ENCODE measurements around the gene ASPSCR1. TPM values are rescaled to one million over a fixed set of nuclear protein-coding genes. Genes with fewer than 3 reads are reported as not detected.

The ASPSCR1 gene
- total and polyA plus RNA-seq, 2 of the 8 experiments (the other 6 are each of a cell fraction or from before 2014, with no cell fraction given) = 33.3 to 43.7 TPM

DNA sequence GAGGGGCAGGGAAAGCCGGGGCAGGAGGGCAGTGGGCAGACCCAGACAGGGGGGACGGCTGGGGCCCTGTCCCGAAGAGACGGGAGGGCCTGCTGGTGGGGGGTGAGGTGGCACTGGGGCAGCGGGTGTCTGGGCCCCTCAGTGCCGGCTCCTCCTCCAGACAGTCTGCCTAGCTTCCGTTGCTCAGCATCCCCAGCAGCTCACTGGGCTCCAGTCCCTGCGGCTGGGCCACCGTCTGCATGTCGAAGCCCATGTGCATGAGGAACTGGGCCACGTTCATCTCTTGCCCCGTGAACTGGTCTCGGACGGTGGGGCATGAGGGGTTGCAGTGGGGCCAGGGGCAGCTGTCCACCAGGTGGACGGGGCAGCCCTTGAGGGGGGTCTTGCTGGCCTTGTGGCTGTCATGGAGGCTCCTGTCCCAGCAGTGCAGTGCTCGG is 24.6 kb upstream of the ASPSCR1 start:
- Histone ChIP-seq H4K20me1 (replicated peaks in 1 of 2; ENCODE audit: control insufficient read depth in 1 of 2, insufficient read depth in 2 of 2, low read length in 2 of 2) (no peaks in the 10 kb centered on the region), H2BK20ac (ENCODE audit: low read length) (no peak overlapping the region), H4K5ac (ENCODE audit: insufficient read length, low read depth, low read length) (no peak overlapping the region), H3K79me2 (ENCODE audit: control insufficient read depth in 1 of 2, insufficient read depth in 2 of 2, low read length in 2 of 2) (no peaks in the 10 kb centered on the region), H3K56ac (replicated peaks; ENCODE audit: insufficient read length, low read depth, low read length) (no peak overlapping the region), H3K14ac (ENCODE audit: insufficient read length) (no peak overlapping the region), H3K4ac (replicated peaks; ENCODE audit: insufficient read length, low read depth, low read length) (no peak overlapping the region), H3K18ac (ENCODE audit: extremely low read depth, low read length) (no peak overlapping the region), H2BK120ac (replicated peaks; ENCODE audit: low read depth, low read length) (no peak overlapping the region), H4K91ac (replicated peaks; ENCODE audit: insufficient read length, low read length) (no peak overlapping the region), H3K23ac (ENCODE audit: insufficient read length) (no peak overlapping the region), H2BK12ac (ENCODE audit: low read depth, low read length) (0 out of 2 replicates have a peak overlapping the region, but pooled peaks have one; percentile 17), H3K4me2 (ENCODE audit: insufficient read depth in 1 of 2, low read depth in 2 of 2, low read length in 2 of 2) (no peak overlapping the region), H4K8ac (ENCODE audit: extremely low read depth, insufficient read depth, low read length) (no peak overlapping the region; the same call in 1 of the 2 replicates), H2BK5ac (ENCODE audit: low read depth, low read length) (no peak overlapping the region), H3K4me3 (ENCODE audit: extremely low read depth in 1 of 4, insufficient read depth in 2 of 4, low read depth in 3 of 4, low read length in 4 of 4) (no peak overlapping the region), H3K36me3 (ENCODE audit: control insufficient read depth in 2 of 4, insufficient read depth in 4 of 4, low read length in 3 of 4) (no peaks in the 10 kb centered on the region), H3K9ac (replicated peaks in 1 of 4; ENCODE audit: extremely low read depth in 1 of 4, low read depth in 3 of 4, low read length in 3 of 4) (no peak overlapping the region), H2AFZ (ENCODE audit: low read length) (no peak overlapping the region), H3K9me3 (ENCODE audit: insufficient read depth in 2 of 2, low read depth in 1 of 2, low read length in 1 of 2) (no peaks in the 10 kb centered on the region), H3K27ac (ENCODE audit: low read depth, low read length) (no peak overlapping the region), H3K4me1 (replicated peaks in 1 of 4; ENCODE audit: control insufficient read depth in 3 of 4, insufficient read depth in 4 of 4, low read length in 3 of 4) (no peaks in the 10 kb centered on the region; a peak in 1 of 7 replicates), H2BK15ac (ENCODE audit: low read length) (no peak overlapping the region), H2AK5ac (ENCODE audit: low read depth, low read length) (no peak overlapping the region), H3K27me3 (replicated peaks in 1 of 4; ENCODE audit: control insufficient read depth in 3 of 4, extremely low read depth in 1 of 4, insufficient read depth in 3 of 4, low read length in 3 of 4) (peaks cover 2 to 24% (median 3%) of the 10 kb centered on the region in 4 experiments; a peak in 6 of 7 replicates), H3K79me1 (ENCODE audit: low read depth, low read length) (no peaks in the 10 kb centered on the region), H3K23me2 (ENCODE audit: low read depth, low read length) (no peaks in the 10 kb centered on the region)
- FAIRE-seq (no peak), DNase-seq (ENCODE audit: low read depth in 1 of 2, low spot score in 2 of 2) (no peak)
- CTCF ChIA-PET (ENCODE audit: partially characterized antibody) = interaction anchor here (0.7 to 2.0 kb wide), 3 partner anchors 25 to 217 kb away, joined by 3 to 8 read pairs (median 4); no protein-coding TSS in a partner anchor
- WGBS, 2 experiments (ENCODE audit: extremely low coverage in 1 of 2, insufficient coverage in 1 of 2, insufficient read length in 1 of 2, insufficient replicate concordance in 2 of 2, low coverage in 1 of 2, low lambda C conversion rate in 2 of 2, missing lambda C conversion rate in 1 of 2) = 86% methylated on average over 13 of the region's 16 CpGs; no CpG with 5 or more reads in 1 of the 2 experiments
- no peak for TF ChIP-seq CBX5 (IDR thresholded peaks at IDR 0.05; ENCODE audit: low read depth, low read length)
- TF ChIP-seq, protein P1, sequence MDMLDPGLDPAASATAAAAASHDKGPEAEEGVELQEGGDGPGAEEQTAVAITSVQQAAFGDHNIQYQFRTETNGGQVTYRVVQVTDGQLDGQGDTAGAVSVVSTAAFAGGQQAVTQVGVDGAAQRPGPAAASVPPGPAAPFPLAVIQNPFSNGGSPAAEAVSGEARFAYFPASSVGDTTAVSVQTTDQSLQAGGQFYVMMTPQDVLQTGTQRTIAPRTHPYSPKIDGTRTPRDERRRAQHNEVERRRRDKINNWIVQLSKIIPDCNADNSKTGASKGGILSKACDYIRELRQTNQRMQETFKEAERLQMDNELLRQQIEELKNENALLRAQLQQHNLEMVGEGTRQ (IDR thresholded peaks at IDR 0.05; ENCODE audit: low read length) = no peak
- TF ChIP-seq BRCA1 (IDR thresholded peaks at IDR 0.05; ENCODE audit: low read depth, low read length) = no peak
- POLR2A ChIA-PET (ENCODE audit: partially characterized antibody) = interaction anchor here (0.5 to 2.7 kb wide), 5 partner anchors 22 to 301 kb away, joined by 4 to 8 read pairs (median 5); partner anchors contain the start of genes ASPSCR1 and MAFG
